Large intestine (tissue), 3 donors: ENCODE measurements around the gene SLC9C2. TPM values are rescaled to one million over a fixed set of nuclear protein-coding genes. Genes with fewer than 3 reads are reported as not detected.

ENCODE experiments used
- DNase-seq, 2 donors: peaks; one replicate each; pipeline versions ENCODE4 v3.0.0 to v3.0.0-alpha.2; 2013
- H3K27ac ChIP-seq: one replicate; pipeline ENCODE4 v1.5.1; 2013; ENCODE audit warnings: low read length
- H3K27me3 ChIP-seq: 2 replicates; pipeline ENCODE4 v1.6.1; 2013; ENCODE audit warnings: low read length; ENCODE audit not compliant: control insufficient read depth, insufficient read depth
- H3K36me3 ChIP-seq: 2 replicates; pipeline ENCODE4 v1.6.1; 2013; ENCODE audit warnings: low read length; ENCODE audit not compliant: control insufficient read depth, insufficient read depth
- H3K4me1 ChIP-seq: one replicate; pipeline ENCODE4 v1.6.1; 2013; ENCODE audit warnings: low read length; ENCODE audit not compliant: control insufficient read depth, insufficient read depth
- H3K4me3 ChIP-seq: one replicate; pipeline ENCODE4 v1.5.1; 2013; ENCODE audit warnings: low read length
- H3K9me3 ChIP-seq: one replicate; pipeline ENCODE4 v1.6.1; 2013; ENCODE audit warnings: mild to moderate bottlenecking, low read depth, low read length, moderate library complexity; ENCODE audit not compliant: control insufficient read depth
- WGBS: methylation state at CpG from one replicate; pipeline ENCODE4 v1.1.5; 2013; ENCODE audit warnings: low lambda C conversion rate; ENCODE audit not compliant: insufficient coverage; 5-methylcytosine and 5-hydroxymethylcytosine counted together
- polyA plus RNA-seq: library from polyadenylated mRNA; unstranded; fragments of 120-200 nt; gene quantifications from one replicate; pipeline ENCODE4 v1.2.1, GENCODE V29; 2013

The SLC9C2 gene
- polyA plus RNA-seq, 1 donor, result 0.06 TPM

DNA sequence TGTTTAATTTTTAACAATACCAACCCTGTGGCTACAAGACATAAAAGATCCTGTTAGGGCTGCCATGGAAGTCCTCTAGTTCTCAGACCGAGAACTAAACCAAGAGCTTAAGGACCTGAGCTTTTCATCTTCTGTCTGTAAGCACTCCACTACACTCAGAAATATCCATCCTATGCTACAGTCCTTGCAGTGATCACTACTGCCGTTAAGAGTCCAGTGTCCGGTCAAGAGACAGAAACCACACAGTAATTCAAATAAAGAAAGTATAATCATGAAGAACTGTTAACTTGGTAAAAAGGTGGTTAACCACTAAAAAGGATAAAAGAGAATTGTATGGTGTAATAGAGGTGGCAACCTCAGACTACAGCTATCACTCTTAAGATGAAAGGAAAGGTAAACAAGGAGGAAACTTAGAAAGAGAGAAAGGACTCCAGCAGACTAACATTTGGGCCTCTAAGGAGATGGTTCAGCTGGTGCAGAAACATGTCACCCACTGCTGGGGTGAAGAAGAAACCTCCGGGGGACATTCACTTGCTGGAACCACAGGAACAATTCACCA lies 147.8 kb downstream of the SLC9C2 start:
- no peak overlapping the region for H3K4me3 ChIP-seq

DNA sequence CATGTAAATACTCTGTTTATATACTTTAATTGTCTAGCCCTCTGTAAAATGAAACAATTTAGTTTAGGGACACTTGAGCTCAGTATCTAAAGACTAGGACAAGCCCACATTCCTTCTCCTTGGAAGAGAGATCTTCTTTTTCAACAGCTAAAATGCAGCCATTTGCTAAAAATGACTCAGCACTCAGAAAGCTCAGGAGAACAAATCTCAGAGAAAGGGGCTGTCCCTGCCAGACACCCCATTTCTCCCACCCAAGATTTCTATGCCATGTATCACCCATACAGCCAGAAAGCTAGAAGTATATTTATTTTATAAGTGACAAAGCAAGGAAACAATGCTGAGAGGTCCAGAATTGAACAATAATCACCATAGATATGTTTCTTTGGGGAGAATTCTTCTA lies 148.9 kb downstream of the SLC9C2 start:
- no peaks in the 10 kb centered on the region for H3K27me3 ChIP-seq
- no peaks in the 10 kb centered on the region for H3K4me1 ChIP-seq
- H3K4me3 ChIP-seq, result no peak overlapping the region
- H3K9me3 ChIP-seq, result no peaks in the 10 kb centered on the region
- no peak overlapping the region for H3K27ac ChIP-seq
- H3K36me3 ChIP-seq, result no peaks in the 10 kb centered on the region
- DNase-seq, result no peak

More for the DNA sequence above, 147.8 kb downstream of the SLC9C2 start:
- peaks cover 2% of the 10 kb centered on the region for H3K36me3 ChIP-seq
- no peaks in the 10 kb centered on the region for H3K4me1 ChIP-seq
- DNase-seq, result no peak
- no peaks in the 10 kb centered on the region for H3K27me3 ChIP-seq
- H3K9me3 ChIP-seq, result no peaks in the 10 kb centered on the region
- no peak overlapping the region for H3K27ac ChIP-seq
- no CpG with 5 or more reads among the region's 4 CpGs for WGBS

- Histone ChIP-seq H3K4me3 (no peak overlapping the region), H3K27ac (no peak overlapping the region), H3K27me3 (no peaks in the 10 kb centered on the region), H3K36me3 (no peaks in the 10 kb centered on the region), H3K4me1 (no peaks in the 10 kb centered on the region), H3K9me3 (no peaks in the 10 kb centered on the region)
- no peak for DNase-seq
- WGBS, result 89% methylated on average over 1 of the region's 2 CpGs
These were observed 150.9 kb downstream of the SLC9C2 start for GRCh38 chr1:173451981-173452380.

Other genes starting within 250 kb of the SLC9C2 start
- gene PRDX6, start 125.7 kb downstream of the SLC9C2 start, polyA plus RNA-seq, result 203 TPM
- gene TEX50, start 32.3 kb upstream of the SLC9C2 start, polyA plus RNA-seq, result not detected
- 0.34 TPM for gene ANKRD45, start 66.8 kb upstream of the SLC9C2 start, polyA plus RNA-seq
- 18.8 TPM for gene KLHL20, start 111.9 kb upstream of the SLC9C2 start, polyA plus RNA-seq
- gene DARS2, start 221.6 kb upstream of the SLC9C2 start, polyA plus RNA-seq, result 23.6 TPM
- 7.0 TPM for gene CENPL, start 221.8 kb upstream of the SLC9C2 start, polyA plus RNA-seq